Measurements from ENCODE around the gene PDIA5.
"Not testable (repeated sequence)": the region's sequence is repeated elsewhere in the genome, so short reads cannot be mapped to it uniquely, and the experiment has no call there.

The PDIA5 gene

DNA sequence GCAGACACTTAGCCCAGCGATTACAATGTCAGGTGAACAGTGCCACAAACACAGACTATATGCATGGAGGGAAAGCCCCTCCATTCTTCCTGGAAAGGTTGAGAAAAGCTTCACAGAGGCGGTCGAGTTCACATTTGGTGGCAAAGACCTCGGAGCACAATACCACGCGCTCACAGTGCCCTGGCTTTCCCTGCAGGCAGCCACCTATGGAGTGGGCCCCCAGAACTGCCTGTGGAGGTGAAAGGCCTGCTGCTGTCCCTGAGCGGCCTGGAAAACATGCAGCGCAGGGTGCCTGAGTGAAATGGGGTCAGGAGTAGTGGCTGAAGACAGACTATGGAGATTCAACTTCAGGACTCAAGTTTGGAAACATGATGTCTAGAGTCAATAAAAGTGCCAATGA is 26.9 kb downstream of the PDIA5 start:
- no peak for DNase-seq (ENCODE audit: low read depth)

DNA sequence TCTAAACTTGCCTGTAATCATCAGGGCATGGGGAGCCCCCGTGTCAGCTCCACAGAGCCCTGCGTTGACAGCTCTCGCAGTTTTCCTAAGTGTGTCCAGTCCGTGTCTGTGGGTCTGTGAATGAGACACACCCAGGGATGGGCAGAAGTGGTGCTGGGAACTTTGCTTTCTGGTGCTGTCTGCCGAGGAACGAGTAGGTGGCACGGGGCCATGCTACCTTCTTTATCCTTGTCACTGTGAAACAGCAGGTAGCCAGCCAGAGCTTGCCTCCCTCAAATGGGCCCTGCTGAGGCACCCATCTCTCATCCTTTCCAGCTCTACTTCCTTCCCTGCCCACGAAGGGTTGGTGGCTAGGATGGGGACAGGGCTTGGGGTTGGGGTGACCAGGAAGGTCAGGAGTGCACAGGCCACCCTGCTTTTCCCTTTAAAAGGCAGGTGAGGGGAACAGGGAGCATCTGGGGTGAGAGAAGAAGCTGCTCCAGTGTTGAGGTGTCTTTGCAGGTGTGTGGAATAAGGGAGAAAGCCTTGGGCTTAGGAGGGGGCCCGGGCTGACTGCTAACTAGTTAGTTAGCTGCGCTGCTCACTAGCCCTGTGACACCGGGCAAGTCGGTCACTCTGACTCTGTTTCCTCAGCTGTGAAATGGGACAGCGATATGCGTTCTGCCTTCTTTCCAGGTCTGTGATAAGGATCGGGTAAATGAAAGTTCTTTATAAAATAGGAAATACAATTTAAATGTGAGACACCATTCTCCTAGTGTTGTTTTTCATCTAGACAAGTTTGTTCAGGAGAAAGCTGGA is 27.9 kb downstream of the PDIA5 start:
- no peak for DNase-seq (ENCODE audit: low read depth)

DNA sequence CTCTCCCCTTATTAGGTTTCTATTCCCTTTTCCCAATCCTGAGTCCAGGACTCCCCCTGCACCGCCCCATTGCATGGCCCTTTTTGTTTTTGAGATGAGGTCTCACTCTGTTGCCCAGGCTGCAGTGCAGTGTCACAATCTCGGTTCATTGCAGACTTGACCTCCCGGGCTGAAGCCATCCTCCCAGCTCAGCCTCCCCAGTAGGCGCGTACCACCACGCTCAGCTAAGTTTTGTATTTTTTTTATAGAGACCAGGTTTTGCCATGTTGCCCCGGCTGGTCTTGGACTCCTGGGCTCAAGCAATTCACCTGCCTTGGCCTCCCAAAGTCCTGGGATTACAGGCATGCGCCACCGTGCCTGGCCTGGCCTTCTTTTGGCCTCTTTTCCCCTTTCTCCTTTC is 29.3 kb downstream of the PDIA5 start:
- DNase-seq (ENCODE audit: low read depth), result no peak

DNA sequence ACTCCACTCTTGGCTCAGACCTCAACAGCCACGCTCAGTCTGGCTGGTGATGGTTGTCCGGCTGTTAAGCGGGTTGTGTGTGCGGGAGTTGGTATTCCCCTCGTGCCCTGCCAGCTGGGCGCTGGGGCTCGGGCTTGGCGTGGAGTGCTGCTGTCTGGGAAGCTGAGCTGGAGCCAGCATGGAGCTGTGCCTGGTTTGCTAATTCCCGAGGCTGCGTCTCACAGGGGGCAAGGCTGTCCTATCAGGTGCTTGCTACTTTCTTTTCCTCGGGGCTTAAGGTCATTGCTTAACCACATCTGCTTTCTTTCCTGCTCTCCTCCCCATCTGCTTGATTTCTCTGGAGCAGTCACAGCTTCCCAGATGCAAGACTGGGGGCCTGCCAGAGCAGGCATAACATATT is 29.9 kb downstream of the PDIA5 start:
- no peak for DNase-seq (ENCODE audit: low read depth)

- no peak for DNase-seq (ENCODE audit: low read depth)
These were observed 31.9 kb downstream of the PDIA5 start for GRCh38 chr3:123098426-123099330.

DNA sequence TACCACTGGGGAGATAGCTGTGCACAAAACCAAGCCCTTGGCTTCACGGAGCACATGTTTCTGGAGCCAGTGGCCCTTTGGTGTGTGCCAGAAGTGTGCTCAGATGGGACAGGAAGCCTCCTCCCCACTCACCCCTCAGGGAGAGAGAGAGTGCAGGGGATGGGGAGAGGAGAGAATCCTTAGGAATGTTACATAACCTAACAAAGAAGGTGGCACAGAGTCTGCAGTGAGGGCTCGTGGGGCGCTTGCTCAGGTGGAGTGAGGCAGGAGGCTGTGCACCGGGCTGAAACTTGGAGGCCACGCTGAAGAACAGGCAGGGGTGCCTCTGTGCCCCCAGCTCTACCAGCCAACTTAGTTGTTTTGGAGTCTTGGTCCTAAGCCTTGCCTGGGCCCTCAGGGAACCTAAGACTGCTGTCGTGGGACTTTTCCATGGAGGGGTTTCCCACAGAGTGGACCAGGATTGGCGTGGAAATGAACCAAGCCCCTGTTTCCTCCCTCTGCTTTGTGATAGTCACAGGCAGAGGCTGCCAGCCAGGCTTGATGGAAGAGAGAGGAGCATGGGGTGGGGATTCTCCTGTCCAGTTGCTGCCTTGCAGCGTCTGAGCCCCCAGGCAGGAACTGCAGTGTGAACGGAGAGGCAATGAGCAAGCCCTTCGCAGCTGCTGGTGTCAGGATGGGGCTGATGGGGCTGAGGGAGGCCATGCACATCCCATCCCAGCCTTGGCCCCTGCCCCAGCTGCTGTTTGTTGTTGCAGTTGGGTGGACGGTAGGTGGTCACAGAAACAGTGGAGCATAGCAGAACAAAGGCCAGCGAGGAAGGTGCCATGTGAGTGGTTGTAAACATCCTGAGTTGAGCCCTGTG is 32.7 kb downstream of the PDIA5 start:
- DNase-seq (ENCODE audit: low read depth), result no peak

DNA sequence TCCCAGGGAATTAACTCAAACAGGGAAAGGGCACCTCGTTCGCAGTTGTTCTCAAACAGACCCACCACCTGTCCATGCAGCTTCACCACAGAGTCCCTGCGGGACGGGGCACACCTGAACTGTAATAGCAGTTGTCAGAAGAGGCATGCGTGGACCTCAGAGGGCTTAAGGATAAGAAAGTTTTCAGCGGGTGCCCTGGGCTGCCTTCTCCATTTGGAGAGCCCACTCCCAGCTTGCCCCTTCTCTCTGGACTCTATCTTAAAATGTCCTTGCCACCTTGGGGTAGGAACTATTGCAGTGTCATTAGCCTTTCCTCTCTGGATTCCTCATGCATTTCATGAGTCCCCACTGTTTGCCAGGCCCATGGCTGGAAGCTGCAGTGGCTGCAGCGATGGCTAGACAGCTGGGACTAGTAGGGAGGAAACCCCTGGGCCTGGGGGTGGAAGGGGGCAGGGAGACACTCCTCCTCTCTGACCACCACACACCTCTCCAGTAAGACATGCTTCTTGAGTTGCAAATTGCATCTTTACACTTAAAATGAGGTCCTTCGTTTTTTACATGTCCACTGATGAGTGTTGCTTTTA is 33.5 kb downstream of the PDIA5 start:
- no peak for DNase-seq (ENCODE audit: low read depth)

- DNase-seq (ENCODE audit: low read depth), result no peak
These were observed 35.4 kb downstream of the PDIA5 start for GRCh38 chr3:123102249-123102648.

- no peak for DNase-seq (ENCODE audit: low read depth)
These were observed 36.0 kb downstream of the PDIA5 start for GRCh38 chr3:123102826-123103225.

DNA sequence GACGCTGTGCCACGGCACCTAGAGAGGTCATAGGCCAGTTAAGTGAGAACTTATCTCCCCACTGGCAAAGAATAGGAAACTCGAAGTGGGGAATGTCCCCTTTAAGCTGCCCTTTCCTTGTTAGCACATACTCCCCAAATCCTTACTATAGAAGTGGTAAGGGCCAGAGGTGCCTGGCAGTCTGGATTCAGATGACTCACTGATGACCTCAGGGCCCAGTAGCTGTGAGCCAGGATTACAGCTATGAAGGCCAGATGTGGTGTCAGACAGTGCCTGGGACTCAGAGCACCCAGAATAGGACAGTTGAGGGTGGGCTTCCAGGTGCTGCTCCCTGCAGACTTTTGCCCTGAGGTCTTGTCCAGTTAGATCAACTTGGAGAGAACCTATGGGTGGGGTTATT is 37.7 kb downstream of the PDIA5 start:
- DNase-seq (ENCODE audit: low read depth), result no peak

DNA sequence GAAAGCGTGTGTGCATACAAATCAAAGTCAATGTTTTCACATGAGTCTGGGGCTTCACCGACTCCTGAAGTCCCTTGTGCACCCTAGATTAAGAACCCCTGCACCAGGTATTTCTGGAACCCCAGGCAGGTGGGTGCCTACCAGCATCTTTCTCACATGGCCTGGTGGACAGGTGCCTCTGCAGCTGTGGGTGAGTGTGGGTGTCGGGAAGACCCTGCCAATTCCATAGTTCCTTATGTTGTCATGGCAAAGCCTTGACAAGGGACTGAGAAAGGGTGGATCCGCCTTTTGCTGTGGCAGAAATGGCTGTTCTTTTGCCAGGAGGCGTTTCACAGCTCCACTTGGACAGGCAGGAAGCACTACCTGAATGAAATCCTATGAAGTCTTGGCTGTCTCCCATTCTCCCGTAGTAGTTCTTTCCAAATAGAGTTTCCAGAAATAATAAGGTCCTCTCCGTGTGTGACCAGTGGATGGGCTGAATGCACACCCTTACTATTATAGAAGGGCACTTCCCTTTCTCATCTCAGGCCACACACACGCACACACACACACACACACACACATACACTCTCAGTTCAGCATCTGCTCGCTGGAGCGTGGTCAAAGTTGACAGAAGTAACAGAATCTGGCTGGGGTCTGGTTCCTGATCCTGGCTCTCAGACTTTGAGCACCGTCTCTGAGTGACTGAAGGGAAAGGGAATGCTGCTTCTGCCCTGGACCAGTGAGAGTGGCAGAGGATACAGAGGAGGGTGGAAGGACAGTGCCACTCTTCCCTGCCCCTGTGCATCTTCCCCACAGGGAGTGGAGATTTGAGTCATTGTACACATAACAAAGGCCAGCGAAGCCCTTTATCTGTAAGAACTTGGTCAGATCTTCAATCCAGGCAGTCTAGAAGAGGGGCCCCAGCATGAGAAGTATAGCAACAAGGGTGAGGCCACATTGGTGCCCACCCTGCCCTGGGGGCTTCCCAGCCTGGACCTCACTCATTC is 38.7 kb downstream of the PDIA5 start:
- DNase-seq (ENCODE audit: low read depth), result no peak

DNA sequence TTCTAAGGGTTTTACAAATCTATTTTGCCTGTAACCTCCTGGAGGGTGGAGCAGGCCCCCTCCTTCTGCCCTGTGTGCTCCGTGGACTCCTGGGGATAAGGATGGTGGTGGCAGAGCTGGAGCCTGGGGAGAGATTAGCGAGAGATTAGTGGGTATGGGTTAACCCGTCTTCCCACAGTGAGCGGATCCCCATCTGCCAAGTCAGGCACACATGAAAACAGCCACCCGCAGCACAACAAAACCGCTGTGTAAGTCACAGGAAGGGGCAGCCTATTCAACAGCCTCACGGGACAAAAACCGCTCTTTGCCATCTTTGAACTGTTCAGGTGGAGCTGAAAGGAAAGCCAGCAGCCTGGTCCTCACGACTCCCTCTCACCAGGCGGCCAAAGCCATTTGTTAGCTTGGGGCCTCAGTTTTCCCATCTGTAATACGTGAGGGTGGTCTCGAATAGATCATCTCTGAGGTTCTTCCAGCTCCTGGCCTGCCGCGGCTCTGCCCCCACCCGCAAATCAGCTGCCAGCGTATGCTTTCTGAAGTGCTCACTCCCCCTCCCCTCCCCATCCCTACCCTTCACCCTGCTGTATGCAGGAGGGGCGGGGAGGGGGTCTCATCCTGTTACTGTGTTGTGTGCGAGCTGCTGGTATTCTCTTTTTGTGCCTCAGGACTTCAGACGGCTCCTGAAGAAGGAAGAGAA is 43.6 kb downstream of the PDIA5 start:
- DNase-seq (ENCODE audit: low read depth), result no peak

DNA sequence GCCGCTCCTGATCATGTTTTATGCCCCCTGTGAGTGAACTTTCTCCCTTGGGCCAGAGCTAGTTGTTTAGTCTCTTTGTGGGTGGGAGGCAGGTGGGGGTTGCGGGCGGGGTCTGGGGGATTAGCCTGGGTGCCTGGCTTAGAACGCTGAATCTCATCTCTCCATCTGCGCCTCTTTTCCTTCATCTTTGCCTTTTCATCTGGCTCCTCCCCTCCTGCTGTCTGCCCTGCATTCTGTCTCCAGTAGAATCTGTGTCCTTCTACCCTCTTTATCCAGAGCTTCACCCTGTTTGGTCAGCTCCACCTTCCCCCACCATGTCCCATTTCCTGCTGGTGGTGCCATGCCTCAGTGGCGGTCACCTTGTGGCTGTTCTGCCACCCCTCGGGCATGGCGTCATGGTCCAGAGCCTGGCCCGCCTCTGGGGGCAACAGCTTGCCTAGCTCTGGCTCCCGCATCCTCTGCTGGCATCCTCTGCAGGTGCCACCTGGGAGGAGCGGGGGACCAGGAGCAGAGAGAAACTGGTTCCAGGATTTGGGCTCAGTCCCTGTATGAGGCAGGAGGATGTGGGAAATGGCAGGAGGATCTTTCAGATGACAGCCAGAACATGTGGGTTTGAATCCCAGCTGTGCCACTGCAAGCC is 44.3 kb downstream of the PDIA5 start:
- DNase-seq (ENCODE audit: low read depth), result no peak

DNA sequence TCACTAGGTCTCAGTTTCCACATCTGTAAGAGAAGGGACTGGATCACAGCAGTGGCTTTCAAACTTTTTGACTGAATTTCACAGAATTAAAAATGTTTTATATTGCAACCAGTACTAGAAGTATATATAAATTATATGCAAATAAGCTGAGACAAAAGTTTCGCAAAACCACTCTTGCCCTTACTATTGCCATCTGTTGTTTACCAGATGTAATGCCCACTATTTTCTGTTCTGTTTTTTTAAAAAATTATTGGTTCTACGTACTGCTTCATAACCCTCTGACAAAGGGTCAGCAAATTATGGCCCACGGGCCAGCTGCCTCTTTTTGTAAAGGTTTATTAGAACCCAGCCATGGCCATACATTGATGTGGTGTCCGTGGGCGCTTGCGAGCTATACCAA is 44.8 kb downstream of the PDIA5 start:
- no peak for DNase-seq (ENCODE audit: low read depth)

DNA sequence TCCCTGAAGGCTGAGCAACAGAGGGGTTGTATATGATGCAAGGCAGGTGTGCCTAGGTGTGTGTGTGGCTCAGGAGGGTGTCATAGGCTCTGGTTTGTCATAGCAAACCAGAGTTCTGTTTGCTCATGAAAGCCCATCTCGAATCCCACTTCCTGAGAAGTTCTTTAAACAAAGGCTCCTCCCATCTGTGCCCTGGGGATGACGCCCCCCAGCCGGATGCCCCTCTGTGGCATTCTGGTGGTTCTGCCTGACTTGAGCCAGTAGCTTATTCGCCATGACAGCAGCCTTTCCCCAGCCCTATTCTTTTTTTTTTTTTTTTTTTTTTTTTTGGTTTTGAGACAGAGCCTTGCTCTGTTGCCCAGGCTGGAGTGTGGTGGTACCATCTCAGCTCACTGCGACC is 45.4 kb downstream of the PDIA5 start:
- no peak for DNase-seq (ENCODE audit: low read depth)

DNA sequence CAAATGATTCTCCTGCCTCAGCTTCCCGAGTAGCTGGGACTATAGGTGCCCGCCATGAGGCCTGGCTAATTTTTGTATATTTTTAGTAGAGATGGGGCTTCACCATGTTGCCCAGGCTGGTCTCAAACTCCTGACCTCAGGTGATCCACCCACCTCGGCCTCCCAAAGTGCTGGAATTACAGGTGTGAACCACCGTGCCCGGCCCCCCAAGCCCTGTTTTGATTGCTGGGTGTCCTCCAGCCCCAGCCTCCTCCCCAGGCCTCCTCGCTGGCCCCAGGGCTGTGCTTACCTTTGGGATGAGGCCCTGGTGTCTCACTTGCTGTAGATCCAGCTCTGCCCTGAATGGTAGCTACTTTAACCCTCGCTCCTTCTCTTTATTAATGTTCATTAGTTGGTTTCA is 45.8 kb downstream of the PDIA5 start:
- DNase-seq (ENCODE audit: low read depth), result not testable (repeated sequence)

GRCh38 chr3:123113889-123114450 is 47.1 kb downstream of the PDIA5 start:
- DNase-seq (ENCODE audit: low read depth), result no peak

- DNase-seq (ENCODE audit: low read depth), result no peak
These were observed 49.3 kb downstream of the PDIA5 start for GRCh38 chr3:123116116-123116515.

DNA sequence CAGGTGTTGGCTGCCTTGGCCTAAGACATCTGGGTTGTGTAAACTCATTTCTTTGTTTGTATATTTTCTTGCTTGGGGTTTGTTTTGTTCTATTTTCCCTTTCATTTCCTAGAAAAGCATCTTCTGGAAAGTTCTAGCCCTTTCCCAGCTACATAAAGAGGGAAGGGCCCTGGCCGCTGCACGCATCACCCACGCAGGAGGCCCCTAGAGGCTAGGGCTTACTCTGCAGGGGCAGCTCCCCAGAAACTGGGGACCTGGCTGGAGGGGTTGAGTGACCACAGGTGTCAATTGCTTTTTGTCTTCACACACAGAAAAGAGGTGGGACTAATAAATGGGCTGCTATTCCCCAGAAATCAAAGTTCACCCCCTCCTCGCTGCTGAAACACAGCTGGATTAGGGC is 52.6 kb downstream of the PDIA5 start:
- no peak for DNase-seq (ENCODE audit: low read depth)
